ENCODE measurements around the gene SULT2B1. TPM values are rescaled to one million over a fixed set of nuclear protein-coding genes. Genes with fewer than 3 reads are reported as not detected.

Gene SULT2B1
- total RNA-seq, 1 experiment from 2014 or later = 0.20 TPM

GRCh38 chr19:48587387-48587786 is 35.4 kb downstream of the SULT2B1 start:
- no peak for DNase-seq (ENCODE audit: low read depth)
- in situ Hi-C loops (cut with HindIII; ENCODE audit: low pct_unique_long_range_greater_than_20kb, low sequenced_read_pairs) = no loop called here

- in situ Hi-C loops (cut with HindIII; ENCODE audit: low pct_unique_long_range_greater_than_20kb, low sequenced_read_pairs) = no loop called here
- DNase-seq (ENCODE audit: low read depth) = peak; percentile 92
These were observed 36.9 kb downstream of the SULT2B1 start for GRCh38 chr19:48588670-48589401.

- in situ Hi-C loops (cut with HindIII; ENCODE audit: low pct_unique_long_range_greater_than_20kb, low sequenced_read_pairs) = no loop called here
- no peak for DNase-seq (ENCODE audit: low read depth)
These were observed 39.0 kb downstream of the SULT2B1 start for GRCh38 chr19:48591021-48591420.

- in situ Hi-C loops (cut with HindIII; ENCODE audit: low pct_unique_long_range_greater_than_20kb, low sequenced_read_pairs) = no loop called here
- DNase-seq (ENCODE audit: low read depth) = no peak
These were observed 43.2 kb downstream of the SULT2B1 start for GRCh38 chr19:48595171-48595570.

GRCh38 chr19:48595833-48596232 is 43.9 kb downstream of the SULT2B1 start:
- in situ Hi-C loops (cut with HindIII; ENCODE audit: low pct_unique_long_range_greater_than_20kb, low sequenced_read_pairs) = no loop called here
- DNase-seq (ENCODE audit: low read depth) = no peak

- in situ Hi-C loops (cut with HindIII; ENCODE audit: low pct_unique_long_range_greater_than_20kb, low sequenced_read_pairs) = no loop called here
- no peak for DNase-seq (ENCODE audit: low read depth)
These were observed 44.3 kb downstream of the SULT2B1 start for GRCh38 chr19:48596237-48596636.

GRCh38 chr19:48596679-48597465 is 44.9 kb downstream of the SULT2B1 start:
- DNase-seq (ENCODE audit: low read depth) = peak; percentile 76
- in situ Hi-C loops (cut with HindIII; ENCODE audit: low pct_unique_long_range_greater_than_20kb, low sequenced_read_pairs) = no loop called here

- DNase-seq (ENCODE audit: low read depth) = no peak
- in situ Hi-C loops (cut with HindIII; ENCODE audit: low pct_unique_long_range_greater_than_20kb, low sequenced_read_pairs) = no loop called here
These were observed 47.2 kb downstream of the SULT2B1 start for GRCh38 chr19:48598996-48599700.

- in situ Hi-C loops (cut with HindIII; ENCODE audit: low pct_unique_long_range_greater_than_20kb, low sequenced_read_pairs) = no loop called here
- no peak for DNase-seq (ENCODE audit: low read depth)
These were observed 48.9 kb downstream of the SULT2B1 start for GRCh38 chr19:48600679-48601417.

GRCh38 chr19:48603001-48603400 is 51.0 kb downstream of the SULT2B1 start:
- in situ Hi-C loops (cut with HindIII; ENCODE audit: low pct_unique_long_range_greater_than_20kb, low sequenced_read_pairs) = no loop called here
- DNase-seq (ENCODE audit: low read depth) = no peak

- in situ Hi-C loops (cut with HindIII; ENCODE audit: low pct_unique_long_range_greater_than_20kb, low sequenced_read_pairs) = no loop called here
- no peak for DNase-seq (ENCODE audit: low read depth)
These were observed 51.5 kb downstream of the SULT2B1 start for GRCh38 chr19:48603449-48603848.

- in situ Hi-C loops (cut with HindIII; ENCODE audit: low pct_unique_long_range_greater_than_20kb, low sequenced_read_pairs) = no loop called here
- no peak for DNase-seq (ENCODE audit: low read depth)
These were observed 51.9 kb downstream of the SULT2B1 start for GRCh38 chr19:48603850-48604249.

GRCh38 chr19:48606463-48607358 is 54.7 kb downstream of the SULT2B1 start, which contains the start of gene SPACA4:
Gene SPACA4, plus strand, starts transcription at chr19:48606742. Its CDS starts 237 bp downstream, at chr19:48606979.
- DNase-seq (ENCODE audit: low read depth) = no peak
- in situ Hi-C loops (cut with HindIII; ENCODE audit: low pct_unique_long_range_greater_than_20kb, low sequenced_read_pairs) = no loop called here

- in situ Hi-C loops (cut with HindIII; ENCODE audit: low pct_unique_long_range_greater_than_20kb, low sequenced_read_pairs) = no loop called here
- DNase-seq (ENCODE audit: low read depth) = no peak
These were observed 55.4 kb downstream of the SULT2B1 start for GRCh38 chr19:48607359-48607755.

- in situ Hi-C loops (cut with HindIII; ENCODE audit: low pct_unique_long_range_greater_than_20kb, low sequenced_read_pairs) = no loop called here
These were observed 56.9 kb downstream of the SULT2B1 start for GRCh38 chr19:48608798-48609263.

GRCh38 chr19:48609571-48610108 is 57.7 kb downstream of the SULT2B1 start:
- DNase-seq (ENCODE audit: low read depth) = no peak
- in situ Hi-C loops (cut with HindIII; ENCODE audit: low pct_unique_long_range_greater_than_20kb, low sequenced_read_pairs) = no loop called here

More at GRCh38 chr19:48608798-48609263, 56.9 kb downstream of the SULT2B1 start:
- no peak for DNase-seq (ENCODE audit: low read depth)

- in situ Hi-C loops (cut with HindIII; ENCODE audit: low pct_unique_long_range_greater_than_20kb, low sequenced_read_pairs) = no loop called here
- no peak for DNase-seq (ENCODE audit: low read depth)
These were observed 59.9 kb downstream of the SULT2B1 start for GRCh38 chr19:48611872-48612271.
